ENCODE data around the gene MICALL2.

Gene MICALL2

GRCh38 chr7:1395211-1396070 is 63.8 kb downstream of the MICALL2 start:
- H3K27ac ChIP-seq (ENCODE audit: low read depth, low read length) = no peak overlapping the region
- no peaks in the 10 kb centered on the region for H3K36me3 ChIP-seq (ENCODE audit: insufficient read depth, low read length)
- H3K4me1 ChIP-seq (ENCODE audit: insufficient read depth, low read length) = no peaks in the 10 kb centered on the region
- H3K9ac ChIP-seq (ENCODE audit: low read depth, low read length) = no peak overlapping the region
- H3K9me3 ChIP-seq (ENCODE audit: insufficient read depth, low read depth, low read length) = peaks cover 8% of the 10 kb centered on the region; the same call in 1 of the 2 replicates
- peaks cover 5% of the 10 kb centered on the region; the same call in 1 of the 2 replicates for H3K27me3 ChIP-seq (ENCODE audit: insufficient read depth, low read length)
- no peak overlapping the region for H3K4me3 ChIP-seq (ENCODE audit: low read length)
- 86% methylated on average over 33 of the region's 33 CpGs for WGBS

GRCh38 chr7:1394371-1394770 is 64.9 kb downstream of the MICALL2 start:
- Histone ChIP-seq H3K9me3 (ENCODE audit: insufficient read depth, low read depth, low read length) (peaks cover 8% of the 10 kb centered on the region; the same call in 1 of the 2 replicates), H3K27ac (ENCODE audit: low read depth, low read length) (no peak overlapping the region), H3K36me3 (ENCODE audit: insufficient read depth, low read length) (no peaks in the 10 kb centered on the region), H3K9ac (ENCODE audit: low read depth, low read length) (no peak overlapping the region), H3K4me3 (ENCODE audit: low read length) (no peak overlapping the region), H3K4me1 (ENCODE audit: insufficient read depth, low read length) (no peaks in the 10 kb centered on the region), H3K27me3 (ENCODE audit: insufficient read depth, low read length) (no peaks in the 10 kb centered on the region)
- 89% methylated on average over 4 of the region's 4 CpGs for WGBS

- no peaks in the 10 kb centered on the region for H3K27me3 ChIP-seq (ENCODE audit: insufficient read depth, low read length)
- no peak overlapping the region for H3K4me3 ChIP-seq (ENCODE audit: low read length)
- no peak overlapping the region for H3K9ac ChIP-seq (ENCODE audit: low read depth, low read length)
- no peaks in the 10 kb centered on the region for H3K36me3 ChIP-seq (ENCODE audit: insufficient read depth, low read length)
- WGBS = 86% methylated on average over 7 of the region's 7 CpGs
- H3K9me3 ChIP-seq (ENCODE audit: insufficient read depth, low read depth, low read length) = peaks cover 8% of the 10 kb centered on the region; the same call in 1 of the 2 replicates
- no peaks in the 10 kb centered on the region for H3K4me1 ChIP-seq (ENCODE audit: insufficient read depth, low read length)
- H3K27ac ChIP-seq (ENCODE audit: low read depth, low read length) = no peak overlapping the region
Observed at GRCh38 chr7:1393421-1393820, 65.8 kb downstream of the MICALL2 start.

GRCh38 chr7:1392556-1392955 is 66.7 kb downstream of the MICALL2 start:
- 92% methylated on average over 4 of the region's 4 CpGs for WGBS
- Histone ChIP-seq H3K4me1 (ENCODE audit: insufficient read depth, low read length) (no peaks in the 10 kb centered on the region), H3K4me3 (ENCODE audit: low read length) (no peak overlapping the region), H3K36me3 (ENCODE audit: insufficient read depth, low read length) (no peaks in the 10 kb centered on the region), H3K27me3 (ENCODE audit: insufficient read depth, low read length) (no peaks in the 10 kb centered on the region), H3K9ac (ENCODE audit: low read depth, low read length) (no peak overlapping the region), H3K9me3 (ENCODE audit: insufficient read depth, low read depth, low read length) (peaks cover 8% of the 10 kb centered on the region; the same call in 1 of the 2 replicates), H3K27ac (ENCODE audit: low read depth, low read length) (no peak overlapping the region)

GRCh38 chr7:1391449-1391848 is 67.8 kb downstream of the MICALL2 start:
- WGBS = 89% methylated on average over 4 of the region's 4 CpGs
- H3K36me3 ChIP-seq (ENCODE audit: insufficient read depth, low read length) = no peaks in the 10 kb centered on the region

GRCh38 chr7:1388703-1389335 is 70.5 kb downstream of the MICALL2 start:
- H3K27ac ChIP-seq (ENCODE audit: low read depth, low read length) = no peak overlapping the region
- H3K9ac ChIP-seq (ENCODE audit: low read depth, low read length) = no peak overlapping the region
- H3K4me1 ChIP-seq (ENCODE audit: insufficient read depth, low read length) = no peaks in the 10 kb centered on the region
- H3K36me3 ChIP-seq (ENCODE audit: insufficient read depth, low read length) = no peaks in the 10 kb centered on the region
- WGBS = 88% methylated on average over 29 of the region's 29 CpGs
- no peak overlapping the region for H3K4me3 ChIP-seq (ENCODE audit: low read length)
- H3K9me3 ChIP-seq (ENCODE audit: insufficient read depth, low read depth, low read length) = peaks cover 8% of the 10 kb centered on the region; the same call in 1 of the 2 replicates
- peaks cover 6% of the 10 kb centered on the region; the same call in 1 of the 2 replicates for H3K27me3 ChIP-seq (ENCODE audit: insufficient read depth, low read length)

More at GRCh38 chr7:1391449-1391848, 67.8 kb downstream of the MICALL2 start:
- H3K4me3 ChIP-seq (ENCODE audit: low read length) = no peak overlapping the region
- H3K9me3 ChIP-seq (ENCODE audit: insufficient read depth, low read depth, low read length) = peaks cover 8% of the 10 kb centered on the region; the same call in 1 of the 2 replicates
- no peak overlapping the region for H3K27ac ChIP-seq (ENCODE audit: low read depth, low read length)
- no peaks in the 10 kb centered on the region for H3K27me3 ChIP-seq (ENCODE audit: insufficient read depth, low read length)
- H3K4me1 ChIP-seq (ENCODE audit: insufficient read depth, low read length) = no peaks in the 10 kb centered on the region
- H3K9ac ChIP-seq (ENCODE audit: low read depth, low read length) = no peak overlapping the region

- Histone ChIP-seq H3K36me3 (ENCODE audit: insufficient read depth, low read length) (no peaks in the 10 kb centered on the region), H3K9me3 (ENCODE audit: insufficient read depth, low read depth, low read length) (peaks cover 8% of the 10 kb centered on the region; the same call in 1 of the 2 replicates), H3K4me1 (ENCODE audit: insufficient read depth, low read length) (no peaks in the 10 kb centered on the region), H3K27me3 (ENCODE audit: insufficient read depth, low read length) (peaks cover 6% of the 10 kb centered on the region; the same call in 1 of the 2 replicates), H3K4me3 (ENCODE audit: low read length) (no peak overlapping the region), H3K9ac (ENCODE audit: low read depth, low read length) (no peak overlapping the region), H3K27ac (ENCODE audit: low read depth, low read length) (no peak overlapping the region)
- WGBS = 94% methylated on average over 19 of the region's 19 CpGs
Observed at GRCh38 chr7:1388021-1388702, 71.1 kb downstream of the MICALL2 start.

GRCh38 chr7:1387261-1387660 is 72.0 kb downstream of the MICALL2 start:
- Histone ChIP-seq H3K27ac (ENCODE audit: low read depth, low read length) (no peak overlapping the region), H3K4me1 (ENCODE audit: insufficient read depth, low read length) (no peaks in the 10 kb centered on the region), H3K36me3 (ENCODE audit: insufficient read depth, low read length) (no peaks in the 10 kb centered on the region), H3K9ac (ENCODE audit: low read depth, low read length) (no peak overlapping the region), H3K9me3 (ENCODE audit: insufficient read depth, low read depth, low read length) (peaks cover 8% of the 10 kb centered on the region; the same call in 1 of the 2 replicates), H3K27me3 (ENCODE audit: insufficient read depth, low read length) (peaks cover 6% of the 10 kb centered on the region; the same call in 1 of the 2 replicates), H3K4me3 (ENCODE audit: low read length) (no peak overlapping the region)
- 89% methylated on average over 17 of the region's 18 CpGs for WGBS

- Histone ChIP-seq H3K9ac (ENCODE audit: low read depth, low read length) (no peak overlapping the region), H3K27me3 (ENCODE audit: insufficient read depth, low read length) (peaks cover 6% of the 10 kb centered on the region; the same call in 1 of the 2 replicates), H3K4me1 (ENCODE audit: insufficient read depth, low read length) (no peaks in the 10 kb centered on the region), H3K27ac (ENCODE audit: low read depth, low read length) (no peak overlapping the region), H3K4me3 (ENCODE audit: low read length) (no peak overlapping the region), H3K9me3 (ENCODE audit: insufficient read depth, low read depth, low read length) (peaks cover 6% of the 10 kb centered on the region; the same call in 1 of the 2 replicates), H3K36me3 (ENCODE audit: insufficient read depth, low read length) (no peaks in the 10 kb centered on the region)
- WGBS = 85% methylated on average over 25 of the region's 25 CpGs
Observed at GRCh38 chr7:1386623-1387220, 72.5 kb downstream of the MICALL2 start.

- H3K36me3 ChIP-seq (ENCODE audit: insufficient read depth, low read length) = no peaks in the 10 kb centered on the region
- H3K27ac ChIP-seq (ENCODE audit: low read depth, low read length) = no peak overlapping the region
- H3K27me3 ChIP-seq (ENCODE audit: insufficient read depth, low read length) = peaks cover 6% of the 10 kb centered on the region; the same call in 1 of the 2 replicates
- H3K4me3 ChIP-seq (ENCODE audit: low read length) = no peak overlapping the region
- no peaks in the 10 kb centered on the region for H3K4me1 ChIP-seq (ENCODE audit: insufficient read depth, low read length)
- H3K9ac ChIP-seq (ENCODE audit: low read depth, low read length) = no peak overlapping the region
- no peaks in the 10 kb centered on the region for H3K9me3 ChIP-seq (ENCODE audit: insufficient read depth, low read depth, low read length)
- 88% methylated on average over 38 of the region's 38 CpGs for WGBS
Observed at GRCh38 chr7:1385809-1386622, 73.3 kb downstream of the MICALL2 start.

All from HUES64 (cell line).